ENCODE data around the gene RAD51B.

DNA sequence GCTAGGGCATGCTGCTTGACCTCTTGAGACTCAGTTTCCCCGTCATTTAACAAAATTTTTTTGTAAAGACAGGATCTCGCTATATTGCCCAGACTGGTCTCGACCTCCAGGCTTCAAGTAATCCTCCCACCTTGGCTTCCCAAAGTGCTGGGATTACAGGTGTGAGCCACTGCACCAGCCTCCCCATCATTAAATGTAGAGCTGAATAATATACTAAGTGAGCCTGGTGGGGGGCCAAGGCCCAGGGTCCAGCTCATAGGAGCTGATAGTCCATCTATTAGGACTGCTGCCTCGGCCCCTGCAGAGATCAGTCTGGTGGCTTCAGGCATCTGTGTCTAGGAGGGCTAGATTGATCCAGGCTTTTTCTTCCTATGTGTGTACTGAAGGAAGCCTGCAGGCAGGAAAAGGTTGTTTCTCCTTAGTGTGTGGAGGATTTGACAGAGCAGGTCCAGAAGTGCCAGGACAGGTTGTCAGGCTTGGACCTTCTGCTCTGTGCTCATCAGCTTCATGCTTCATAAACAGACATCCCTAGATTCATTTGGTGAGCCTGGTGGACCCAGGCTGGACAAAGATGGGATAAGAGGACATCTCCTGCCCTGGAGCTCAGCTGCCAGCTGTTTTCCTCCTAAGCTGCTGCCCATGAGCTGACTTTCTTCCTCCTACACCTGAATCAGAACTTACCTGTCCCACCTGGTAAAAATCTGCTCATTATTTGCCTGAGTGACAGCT, 837.9 kb downstream of the RAD51B start:
- TF ChIP-seq POLR2A (IDR thresholded peaks at IDR 0.05) = no peak
- TF ChIP-seq, protein P1, sequence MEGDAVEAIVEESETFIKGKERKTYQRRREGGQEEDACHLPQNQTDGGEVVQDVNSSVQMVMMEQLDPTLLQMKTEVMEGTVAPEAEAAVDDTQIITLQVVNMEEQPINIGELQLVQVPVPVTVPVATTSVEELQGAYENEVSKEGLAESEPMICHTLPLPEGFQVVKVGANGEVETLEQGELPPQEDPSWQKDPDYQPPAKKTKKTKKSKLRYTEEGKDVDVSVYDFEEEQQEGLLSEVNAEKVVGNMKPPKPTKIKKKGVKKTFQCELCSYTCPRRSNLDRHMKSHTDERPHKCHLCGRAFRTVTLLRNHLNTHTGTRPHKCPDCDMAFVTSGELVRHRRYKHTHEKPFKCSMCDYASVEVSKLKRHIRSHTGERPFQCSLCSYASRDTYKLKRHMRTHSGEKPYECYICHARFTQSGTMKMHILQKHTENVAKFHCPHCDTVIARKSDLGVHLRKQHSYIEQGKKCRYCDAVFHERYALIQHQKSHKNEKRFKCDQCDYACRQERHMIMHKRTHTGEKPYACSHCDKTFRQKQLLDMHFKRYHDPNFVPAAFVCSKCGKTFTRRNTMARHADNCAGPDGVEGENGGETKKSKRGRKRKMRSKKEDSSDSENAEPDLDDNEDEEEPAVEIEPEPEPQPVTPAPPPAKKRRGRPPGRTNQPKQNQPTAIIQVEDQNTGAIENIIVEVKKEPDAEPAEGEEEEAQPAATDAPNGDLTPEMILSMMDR (IDR thresholded peaks at IDR 0.05) = no peak
